HepG2 (cell line): ENCODE results near the gene WDR13. TPM values are rescaled to one million over a fixed set of nuclear protein-coding genes. Genes with fewer than 3 reads are reported as not detected.

ENCODE experiments used
- ATF4 ChIP-seq, 2 experiments: fragments of 450-650 bp in 1 of 2; sonication (generic) in 1 of 2; formaldehyde crosslinking; IDR thresholded peaks; 2 replicates each; pipeline versions ENCODE4 v1.5.0 to v1.8.0; 2020 to 2022; ENCODE audit warnings: mild to moderate bottlenecking in 1 of 2, missing genetic modification reagents in 1 of 2
- BRCA1 ChIP-seq: sonication (generic); formaldehyde crosslinking; IDR thresholded peaks from 2 replicates; pipeline ENCODE4 v1.4.0; 2020; ENCODE audit warnings: missing genetic modification reagents
- DMAP1 ChIP-seq: IDR thresholded peaks from 2 replicates; pipeline ENCODE4 v1.6.1; 2016
- KLF12 ChIP-seq: sonication (generic); formaldehyde crosslinking; IDR thresholded peaks from 2 replicates; pipeline ENCODE4 v1.4.0; 2020; ENCODE audit warnings: missing genetic modification reagents, borderline replicate concordance
- PATZ1 ChIP-seq: sonication (generic); formaldehyde crosslinking; IDR thresholded peaks from 2 replicates; pipeline ENCODE4 v1.4.0; 2020; ENCODE audit warnings: missing genetic modification reagents
- POLR2A ChIP-seq, 2 experiments: IDR thresholded peaks; 2 replicates each; pipeline ENCODE4 v1.6.1; 2011; ENCODE audit warnings: low read depth in 2 of 2, low read length in 2 of 2, mild to moderate bottlenecking in 1 of 2, moderate library complexity in 1 of 2; ENCODE audit not compliant: insufficient read depth in 1 of 2
- SOX13 ChIP-seq, 3 experiments: fragments of 450-650 bp in 1 of 3; sonication (generic) in 1 of 3; formaldehyde crosslinking in 1 of 3; IDR thresholded peaks in 2 of 3; conservative IDR thresholded peaks in 1 of 3; 2 replicates each; pipeline versions ENCODE4 v1.5.0 to v1.6.1; 2016 to 2020; ENCODE audit warnings: antibody characterized with exemption in 1 of 3, mild to moderate bottlenecking in 1 of 3, missing compliant biosample characterization in 1 of 3, missing genetic modification reagents in 1 of 3, moderate library complexity in 1 of 3
- THAP8 ChIP-seq: sonication (generic); formaldehyde crosslinking; IDR thresholded peaks from 2 replicates; pipeline ENCODE4 v1.5.1; 2020; ENCODE audit warnings: missing genetic modification reagents, mild to moderate bottlenecking, borderline replicate concordance
- ZBTB4 ChIP-seq: sonication (generic); formaldehyde crosslinking; IDR thresholded peaks from 2 replicates; pipeline ENCODE4 v1.4.0; 2020; ENCODE audit warnings: missing genetic modification reagents, mild to moderate bottlenecking, borderline replicate concordance
- ZBTB42 ChIP-seq: sonication (generic); formaldehyde crosslinking; IDR thresholded peaks from 2 replicates; pipeline ENCODE4 v1.5.0; 2020; ENCODE audit warnings: mild to moderate bottlenecking, missing genetic modification reagents
- ZFY ChIP-seq: sonication (generic); formaldehyde crosslinking; IDR thresholded peaks from 2 replicates; pipeline ENCODE4 v1.4.0; 2020; ENCODE audit warnings: missing genetic modification reagents
- ZNF276 ChIP-seq: sonication (generic); formaldehyde crosslinking; IDR thresholded peaks from 2 replicates; pipeline ENCODE4 v1.4.0; 2020; ENCODE audit warnings: mild to moderate bottlenecking, low read depth, missing genetic modification reagents
- ZNF451 ChIP-seq: sonication (generic); formaldehyde crosslinking; IDR thresholded peaks from 2 replicates; pipeline ENCODE4 v1.5.0; 2020; ENCODE audit warnings: mild to moderate bottlenecking, missing genetic modification reagents
- ZNF687 ChIP-seq: sonication (generic); formaldehyde crosslinking; IDR thresholded peaks from 2 replicates; pipeline ENCODE4 v1.5.1; 2020; ENCODE audit warnings: mild to moderate bottlenecking, missing genetic modification reagents, moderate library complexity
- polyA plus RNA-seq, 8 experiments: library from polyadenylated mRNA; depleted of rRNA in 3 of 8; stranded (reverse) in 7 of 8; unstranded in 1 of 8; fragments of >200 nt; fragmentation: Illumina TruSeq in 4 of 8; extraction: Trizol in 4 of 8; gene quantifications; 2 replicates each; pipeline versions ENCODE4 v1.2.1 to v1.2.3, GENCODE V29; 2011 to 2016; ENCODE audit warnings: low read depth in 4 of 8, missing spikeins in 1 of 8, mixed read lengths in 1 of 8; ENCODE audit not compliant: insufficient read depth in 1 of 8
- total RNA-seq, 5 experiments: library from RNA; depleted of rRNA; stranded (reverse); fragments of >200 nt; fragmentation: Illumina TruSeq; extraction: Trizol; gene quantifications; 2 replicates each; pipeline ENCODE4 v1.2.3, GENCODE V29; 2016; ENCODE audit warnings: low read depth in 1 of 5

The WDR13 gene
- total and polyA plus RNA-seq, 2 of the 13 experiments (the other 11 are each of a cell fraction or from before 2014, with no cell fraction given): 28.7 to 37.1 TPM

- TF ChIP-seq ZFY (CRISPR knock-in tag) (peak; percentile 66; the same call in 1 of the 2 replicates), KLF12 (CRISPR knock-in tag) (no peak), SOX13 (IDR thresholded peaks at IDR 0.05) (no peak), SOX13 (CRISPR knock-in tag; conservative IDR thresholded peaks at IDR 0.05 in 1 of 2, IDR thresholded peaks at IDR 0.05 in 1 of 2) (no peak), ZBTB42 (CRISPR knock-in tag) (no peak), PATZ1 (CRISPR knock-in tag) (peak; percentile 23; the same call in 1 of the 2 replicates), ZNF451 (CRISPR knock-in tag) (no peak), DMAP1 (CRISPR knock-in tag) (peak; percentile 84; the same call in 1 of the 2 replicates), POLR2A (IDR thresholded peaks at IDR 0.05; ENCODE audit: insufficient read depth in 1 of 2, low read depth in 2 of 2, low read length in 2 of 2) (peak; percentile 73 to 88), ZBTB4 (no peak), ZNF687 (CRISPR knock-in tag) (peak; percentile 83), BRCA1 (CRISPR knock-in tag) (no peak), ZNF276 (CRISPR knock-in tag) (no peak), THAP8 (CRISPR knock-in tag) (no peak), ATF4 (CRISPR knock-in tag; IDR thresholded peaks at IDR 0.05) (no peak)
Measured at GRCh38 chrX:48597353-48598264, at the start of gene WDR13 (continued).
